Measurements from ENCODE around the gene PTTG2. TPM values are rescaled to one million over a fixed set of nuclear protein-coding genes. Genes with fewer than 3 reads are reported as not detected.
"Not testable (repeated sequence)": the region's sequence is repeated elsewhere in the genome, so short reads cannot be mapped to it uniquely, and the experiment has no call there.

PTTG2 gene
- not detected for polyA plus RNA-seq (2013, experiment 1 of 2)
- not detected for polyA plus RNA-seq (2013, experiment 2 of 2)

- H3K9me3 ChIP-seq (ENCODE audit: insufficient read depth, low read depth, low read length): no peaks in the 10 kb centered on the region
- H3K4me1 ChIP-seq (ENCODE audit: insufficient read depth, low read length): no peaks in the 10 kb centered on the region
- H3K27ac ChIP-seq (ENCODE audit: low read depth, low read length): no peak within 1 kb of the TSS
- no peaks in the 10 kb centered on the region for H3K27me3 ChIP-seq (ENCODE audit: insufficient read depth, low read length)
- no peak within 1 kb of the TSS for H3K9ac ChIP-seq (ENCODE audit: low read depth, low read length)
- no peak within 1 kb of the TSS for H3K4me3 ChIP-seq (ENCODE audit: low read length)
- H3K36me3 ChIP-seq (ENCODE audit: insufficient read depth, low read length): no peaks in the 10 kb centered on the region
- 91% methylated on average over 5 of the region's 5 CpGs for WGBS
These were observed at the start of gene PTTG2 for GRCh38 chr4:37960098-37960497. TSS of gene PTTG2 (plus strand) at chr4:37960398. CDS start at chr4:37960435, 37 bp downstream.

GRCh38 chr4:37914539-37914938 is 45.7 kb upstream of the PTTG2 start:
- 92% methylated on average over 3 of the region's 3 CpGs for WGBS
- no peaks in the 10 kb centered on the region for H3K36me3 ChIP-seq (ENCODE audit: insufficient read depth, low read length)

GRCh38 chr4:37917388-37917787 is 42.8 kb upstream of the PTTG2 start:
- Histone ChIP-seq H3K4me1 (ENCODE audit: insufficient read depth, low read length) (no peaks in the 10 kb centered on the region), H3K9me3 (ENCODE audit: insufficient read depth, low read depth, low read length) (no peaks in the 10 kb centered on the region)
- 95% methylated on average over 4 of the region's 7 CpGs for WGBS

More at GRCh38 chr4:37914539-37914938, 45.7 kb upstream of the PTTG2 start:
- Histone ChIP-seq H3K4me3 (ENCODE audit: low read length) (no peak overlapping the region), H3K9ac (ENCODE audit: low read depth, low read length) (no peak overlapping the region), H3K27me3 (ENCODE audit: insufficient read depth, low read length) (no peaks in the 10 kb centered on the region), H3K27ac (ENCODE audit: low read depth, low read length) (no peak overlapping the region), H3K4me1 (ENCODE audit: insufficient read depth, low read length) (peaks cover 2% of the 10 kb centered on the region; the same call in 1 of the 2 replicates), H3K9me3 (ENCODE audit: insufficient read depth, low read depth, low read length) (no peaks in the 10 kb centered on the region)

GRCh38 chr4:37918653-37919052 is 41.5 kb upstream of the PTTG2 start:
- no peaks in the 10 kb centered on the region for H3K4me1 ChIP-seq (ENCODE audit: insufficient read depth, low read length)
- no peaks in the 10 kb centered on the region for H3K36me3 ChIP-seq (ENCODE audit: insufficient read depth, low read length)
- no peak overlapping the region for H3K27ac ChIP-seq (ENCODE audit: low read depth, low read length)
- WGBS: 93% methylated on average over 3 of the region's 3 CpGs
- no peaks in the 10 kb centered on the region for H3K9me3 ChIP-seq (ENCODE audit: insufficient read depth, low read depth, low read length)
- no peak overlapping the region for H3K9ac ChIP-seq (ENCODE audit: low read depth, low read length)
- no peak overlapping the region for H3K4me3 ChIP-seq (ENCODE audit: low read length)
- H3K27me3 ChIP-seq (ENCODE audit: insufficient read depth, low read length): no peaks in the 10 kb centered on the region

More at GRCh38 chr4:37917388-37917787, 42.8 kb upstream of the PTTG2 start:
- H3K4me3 ChIP-seq (ENCODE audit: low read length): no peak overlapping the region
- H3K27ac ChIP-seq (ENCODE audit: low read depth, low read length): no peak overlapping the region
- H3K36me3 ChIP-seq (ENCODE audit: insufficient read depth, low read length): no peaks in the 10 kb centered on the region
- no peaks in the 10 kb centered on the region for H3K27me3 ChIP-seq (ENCODE audit: insufficient read depth, low read length)
- no peak overlapping the region for H3K9ac ChIP-seq (ENCODE audit: low read depth, low read length)

- Histone ChIP-seq H3K9me3 (ENCODE audit: insufficient read depth, low read depth, low read length) (no peaks in the 10 kb centered on the region), H3K4me3 (ENCODE audit: low read length) (no peak overlapping the region)
These were observed 37.9 kb upstream of the PTTG2 start for GRCh38 chr4:37922328-37922727.

GRCh38 chr4:37923089-37923488 is 37.1 kb upstream of the PTTG2 start:
- H3K27ac ChIP-seq (ENCODE audit: low read depth, low read length); H3K4me1 ChIP-seq (ENCODE audit: insufficient read depth, low read length); H3K36me3 ChIP-seq (ENCODE audit: insufficient read depth, low read length); H3K9ac ChIP-seq (ENCODE audit: low read depth, low read length); H3K9me3 ChIP-seq (ENCODE audit: insufficient read depth, low read depth, low read length); H3K27me3 ChIP-seq (ENCODE audit: insufficient read depth, low read length); H3K4me3 ChIP-seq (ENCODE audit: low read length): not testable (repeated sequence)

More at GRCh38 chr4:37922328-37922727, 37.9 kb upstream of the PTTG2 start:
- 88% methylated on average over 4 of the region's 4 CpGs for WGBS
- no peaks in the 10 kb centered on the region for H3K4me1 ChIP-seq (ENCODE audit: insufficient read depth, low read length)
- H3K36me3 ChIP-seq (ENCODE audit: insufficient read depth, low read length): no peaks in the 10 kb centered on the region
- no peak overlapping the region for H3K9ac ChIP-seq (ENCODE audit: low read depth, low read length)
- H3K27ac ChIP-seq (ENCODE audit: low read depth, low read length): no peak overlapping the region
- no peaks in the 10 kb centered on the region for H3K27me3 ChIP-seq (ENCODE audit: insufficient read depth, low read length)

- Histone ChIP-seq H3K27me3 (ENCODE audit: insufficient read depth, low read length) (no peaks in the 10 kb centered on the region), H3K4me1 (ENCODE audit: insufficient read depth, low read length) (no peaks in the 10 kb centered on the region), H3K9ac (ENCODE audit: low read depth, low read length) (no peak overlapping the region), H3K36me3 (ENCODE audit: insufficient read depth, low read length) (no peaks in the 10 kb centered on the region), H3K27ac (ENCODE audit: low read depth, low read length) (no peak overlapping the region), H3K9me3 (ENCODE audit: insufficient read depth, low read depth, low read length) (no peaks in the 10 kb centered on the region), H3K4me3 (ENCODE audit: low read length) (no peak overlapping the region)
- 77% methylated on average over 7 of the region's 7 CpGs for WGBS
These were observed 35.3 kb upstream of the PTTG2 start for GRCh38 chr4:37924946-37925345.

- Histone ChIP-seq H3K4me3 (ENCODE audit: low read length) (no peak overlapping the region), H3K4me1 (ENCODE audit: insufficient read depth, low read length) (no peaks in the 10 kb centered on the region), H3K9ac (ENCODE audit: low read depth, low read length) (no peak overlapping the region), H3K27me3 (ENCODE audit: insufficient read depth, low read length) (no peaks in the 10 kb centered on the region), H3K9me3 (ENCODE audit: insufficient read depth, low read depth, low read length) (no peaks in the 10 kb centered on the region), H3K27ac (ENCODE audit: low read depth, low read length) (no peak overlapping the region), H3K36me3 (ENCODE audit: insufficient read depth, low read length) (no peaks in the 10 kb centered on the region)
- WGBS: 93% methylated on average over 4 of the region's 4 CpGs
These were observed 32.8 kb upstream of the PTTG2 start for GRCh38 chr4:37927434-37927833.

GRCh38 chr4:37928426-37929416 is 31.5 kb upstream of the PTTG2 start:
- no peaks in the 10 kb centered on the region for H3K36me3 ChIP-seq (ENCODE audit: insufficient read depth, low read length)
- no peak overlapping the region for H3K4me3 ChIP-seq (ENCODE audit: low read length)
- H3K27me3 ChIP-seq (ENCODE audit: insufficient read depth, low read length): no peaks in the 10 kb centered on the region
- no peak overlapping the region for H3K9ac ChIP-seq (ENCODE audit: low read depth, low read length)
- no peaks in the 10 kb centered on the region for H3K4me1 ChIP-seq (ENCODE audit: insufficient read depth, low read length)
- no peaks in the 10 kb centered on the region for H3K9me3 ChIP-seq (ENCODE audit: insufficient read depth, low read depth, low read length)
- 90% methylated on average over 12 of the region's 12 CpGs for WGBS
- H3K27ac ChIP-seq (ENCODE audit: low read depth, low read length): no peak overlapping the region

- Histone ChIP-seq H3K27me3 (ENCODE audit: insufficient read depth, low read length) (no peaks in the 10 kb centered on the region), H3K4me1 (ENCODE audit: insufficient read depth, low read length) (no peaks in the 10 kb centered on the region)
These were observed 26.1 kb upstream of the PTTG2 start for GRCh38 chr4:37934096-37934495.

GRCh38 chr4:37934609-37935008 is 25.6 kb upstream of the PTTG2 start:
- 90% methylated on average over 3 of the region's 3 CpGs for whole genome bisulfite sequencing
- no peak overlapping the region for H3K4me3 ChIP-seq (ENCODE audit: low read length)

More at GRCh38 chr4:37934096-37934495, 26.1 kb upstream of the PTTG2 start:
- H3K36me3 ChIP-seq (ENCODE audit: insufficient read depth, low read length): no peaks in the 10 kb centered on the region
- H3K27ac ChIP-seq (ENCODE audit: low read depth, low read length): no peak overlapping the region
- H3K9ac ChIP-seq (ENCODE audit: low read depth, low read length): no peak overlapping the region
- WGBS: 94% methylated on average over 8 of the region's 8 CpGs
- H3K4me3 ChIP-seq (ENCODE audit: low read length): no peak overlapping the region
- no peaks in the 10 kb centered on the region for H3K9me3 ChIP-seq (ENCODE audit: insufficient read depth, low read depth, low read length)

More at GRCh38 chr4:37934609-37935008, 25.6 kb upstream of the PTTG2 start:
- no peaks in the 10 kb centered on the region for H3K4me1 ChIP-seq (ENCODE audit: insufficient read depth, low read length)
- no peaks in the 10 kb centered on the region for H3K27me3 ChIP-seq (ENCODE audit: insufficient read depth, low read length)
- H3K9me3 ChIP-seq (ENCODE audit: insufficient read depth, low read depth, low read length): no peaks in the 10 kb centered on the region
- H3K27ac ChIP-seq (ENCODE audit: low read depth, low read length): no peak overlapping the region
- no peak overlapping the region for H3K9ac ChIP-seq (ENCODE audit: low read depth, low read length)
- no peaks in the 10 kb centered on the region for H3K36me3 ChIP-seq (ENCODE audit: insufficient read depth, low read length)
